ENCODE results near the gene ADCY1.

The ADCY1 gene

DNA sequence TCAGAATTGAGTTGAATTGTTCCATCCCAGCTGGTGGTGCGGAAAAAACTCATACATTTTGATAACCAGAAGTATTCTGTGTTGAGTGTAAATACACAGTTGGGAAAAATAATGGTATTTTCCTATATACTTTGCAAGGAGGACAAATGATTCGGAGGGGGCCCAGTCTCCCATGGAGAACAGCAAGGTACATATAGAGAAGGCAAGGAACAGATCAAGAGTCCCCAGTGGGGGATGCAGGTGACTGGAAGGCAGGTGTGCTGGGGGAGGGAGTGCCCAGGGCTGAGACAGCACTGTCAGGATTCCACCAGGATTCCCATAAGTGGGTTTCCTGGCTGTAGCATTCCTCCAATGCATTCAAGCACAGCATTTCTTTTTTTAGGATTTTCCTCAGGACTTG, 10.8 kb upstream of the ADCY1 start:
- Histone ChIP-seq H3K27me3 (ENCODE audit: insufficient read depth, low read depth, severe bottlenecking) (no peaks in the 10 kb centered on the region), H3K9me3 (ENCODE audit: severe bottlenecking) (peaks cover 6% of the 10 kb centered on the region), H3K36me3 (no peaks in the 10 kb centered on the region), H3K27ac (no peak overlapping the region), H3K4me3 (ENCODE audit: low read depth, low read length) (no peak overlapping the region)
- DNase-seq, result no peak
- TF ChIP-seq, protein P1, sequence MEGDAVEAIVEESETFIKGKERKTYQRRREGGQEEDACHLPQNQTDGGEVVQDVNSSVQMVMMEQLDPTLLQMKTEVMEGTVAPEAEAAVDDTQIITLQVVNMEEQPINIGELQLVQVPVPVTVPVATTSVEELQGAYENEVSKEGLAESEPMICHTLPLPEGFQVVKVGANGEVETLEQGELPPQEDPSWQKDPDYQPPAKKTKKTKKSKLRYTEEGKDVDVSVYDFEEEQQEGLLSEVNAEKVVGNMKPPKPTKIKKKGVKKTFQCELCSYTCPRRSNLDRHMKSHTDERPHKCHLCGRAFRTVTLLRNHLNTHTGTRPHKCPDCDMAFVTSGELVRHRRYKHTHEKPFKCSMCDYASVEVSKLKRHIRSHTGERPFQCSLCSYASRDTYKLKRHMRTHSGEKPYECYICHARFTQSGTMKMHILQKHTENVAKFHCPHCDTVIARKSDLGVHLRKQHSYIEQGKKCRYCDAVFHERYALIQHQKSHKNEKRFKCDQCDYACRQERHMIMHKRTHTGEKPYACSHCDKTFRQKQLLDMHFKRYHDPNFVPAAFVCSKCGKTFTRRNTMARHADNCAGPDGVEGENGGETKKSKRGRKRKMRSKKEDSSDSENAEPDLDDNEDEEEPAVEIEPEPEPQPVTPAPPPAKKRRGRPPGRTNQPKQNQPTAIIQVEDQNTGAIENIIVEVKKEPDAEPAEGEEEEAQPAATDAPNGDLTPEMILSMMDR (IDR thresholded peaks at IDR 0.05; ENCODE audit: low read depth, low read length), result no peak

DNA sequence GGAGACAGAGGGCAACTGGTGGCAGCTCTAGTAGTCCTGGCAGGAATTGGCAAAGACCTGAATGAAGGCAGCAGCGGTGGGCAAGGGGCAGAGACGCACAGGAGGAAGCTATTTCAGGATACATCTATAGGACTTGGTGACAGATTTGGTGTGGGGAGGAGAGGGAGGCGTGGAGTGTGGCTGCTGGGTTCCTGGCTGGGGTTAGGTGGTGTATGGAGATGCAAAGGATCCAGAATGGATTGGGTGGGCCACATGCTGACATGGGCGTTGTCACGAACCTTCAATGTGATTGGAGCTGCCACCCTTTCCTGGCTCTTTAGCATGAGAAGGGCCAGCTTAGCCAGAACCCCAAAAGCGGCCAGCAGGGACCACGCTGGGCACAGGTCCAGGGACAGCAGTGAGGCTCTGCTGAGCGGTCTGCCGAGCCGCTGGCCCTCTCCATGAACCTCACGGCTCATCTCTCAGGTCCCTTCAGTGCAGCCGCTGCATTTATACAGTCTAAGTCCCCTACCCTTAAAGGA, 10.2 kb upstream of the ADCY1 start:
- Histone ChIP-seq H3K27me3 (ENCODE audit: insufficient read depth, low read depth, severe bottlenecking) (no peaks in the 10 kb centered on the region), H3K27ac (peak overlapping the region; percentile 5), H3K9me3 (ENCODE audit: severe bottlenecking) (peaks cover 6% of the 10 kb centered on the region), H3K36me3 (no peaks in the 10 kb centered on the region), H3K4me3 (ENCODE audit: low read depth, low read length) (peak overlapping the region; percentile 41)
- DNase-seq, result peak; percentile 54
- TF ChIP-seq, protein P1 (IDR thresholded peaks at IDR 0.05; ENCODE audit: low read depth, low read length), result no peak

DNA sequence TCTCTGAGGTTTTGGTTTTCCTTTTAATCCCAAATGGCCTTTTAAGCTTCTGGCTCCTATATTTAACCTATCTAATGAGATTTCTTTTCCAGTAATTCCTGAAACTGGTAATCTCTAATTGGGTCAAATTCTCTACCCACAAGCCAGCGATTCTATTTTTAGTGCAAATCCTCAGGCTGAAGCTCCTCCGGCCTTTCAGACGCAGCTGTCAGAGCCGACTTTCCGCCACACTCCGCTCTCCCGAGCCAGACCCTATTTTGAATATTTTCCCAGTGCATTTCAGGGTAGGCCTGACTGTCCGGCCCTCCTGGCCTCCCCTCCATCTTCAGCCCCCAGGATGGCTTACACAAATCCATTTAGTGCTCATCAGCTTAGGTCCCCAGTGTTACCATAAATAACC, 9.7 kb upstream of the ADCY1 start:
- H3K4me3 ChIP-seq (ENCODE audit: low read depth, low read length), result peak overlapping the region; percentile 41
- no peaks in the 10 kb centered on the region for H3K27me3 ChIP-seq (ENCODE audit: insufficient read depth, low read depth, severe bottlenecking)
- DNase-seq, result peak; percentile 91
- H3K27ac ChIP-seq, result peak overlapping the region; percentile 16
- H3K36me3 ChIP-seq, result no peaks in the 10 kb centered on the region
- TF ChIP-seq, protein P1 (IDR thresholded peaks at IDR 0.05; ENCODE audit: low read depth, low read length), result no peak
- peaks cover 6% of the 10 kb centered on the region for H3K9me3 ChIP-seq (ENCODE audit: severe bottlenecking)

DNA sequence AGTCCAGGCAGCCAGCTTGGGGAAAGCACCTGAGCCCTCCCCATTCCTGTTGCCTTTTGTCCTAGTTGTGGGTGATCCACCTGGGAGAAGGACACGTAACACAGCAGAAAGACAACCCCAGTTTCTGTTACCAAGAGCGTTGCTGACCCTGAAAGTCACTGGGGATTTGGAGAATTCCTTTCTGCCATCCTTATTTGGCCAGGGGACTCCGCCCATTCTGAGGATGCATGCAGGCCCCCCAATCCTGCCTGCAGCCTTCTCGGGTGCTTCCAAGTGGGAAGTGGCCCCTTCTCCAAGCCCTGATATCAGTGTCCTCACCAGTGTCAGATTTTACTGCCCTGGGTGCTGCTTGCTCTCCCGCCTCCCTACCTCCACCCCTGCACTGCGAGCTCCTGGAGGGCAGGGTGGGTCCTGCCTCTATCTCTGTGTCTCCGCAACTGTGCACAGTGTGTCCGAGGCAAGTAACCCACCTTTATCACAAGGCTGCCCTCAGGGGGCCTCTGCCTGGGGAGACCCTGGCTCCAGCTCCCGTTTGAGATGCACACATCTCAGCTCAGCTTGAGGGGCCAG, 9.2 kb upstream of the ADCY1 start:
- Histone ChIP-seq H3K4me3 (ENCODE audit: low read depth, low read length) (peak overlapping the region; percentile 41), H3K27me3 (ENCODE audit: insufficient read depth, low read depth, severe bottlenecking) (no peaks in the 10 kb centered on the region), H3K27ac (peak overlapping the region; percentile 16), H3K9me3 (ENCODE audit: severe bottlenecking) (peaks cover 1% of the 10 kb centered on the region), H3K36me3 (no peaks in the 10 kb centered on the region)
- no peak for DNase-seq
- TF ChIP-seq, protein P1 (IDR thresholded peaks at IDR 0.05; ENCODE audit: low read depth, low read length), result no peak

DNA sequence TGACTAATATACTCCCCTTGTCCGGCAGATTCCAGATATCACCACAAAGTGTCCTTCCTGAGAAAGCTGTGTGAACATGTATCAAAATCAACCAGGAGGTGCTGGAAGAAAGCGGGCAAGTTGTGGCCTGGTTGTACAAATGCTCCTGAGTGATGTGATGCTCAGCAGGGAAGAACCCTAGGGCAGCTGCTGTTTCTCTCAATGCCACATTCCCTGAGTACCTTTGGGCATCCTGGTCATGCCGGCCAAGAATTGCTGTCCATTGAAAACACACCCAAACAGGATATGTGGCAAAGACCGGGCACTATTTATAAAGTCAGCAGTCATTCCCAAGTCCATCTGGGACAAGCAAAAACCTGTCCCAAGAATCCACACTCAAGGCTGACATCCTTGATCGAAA, 7.8 kb upstream of the ADCY1 start:
- no peak for DNase-seq
- Histone ChIP-seq H3K27ac (no peak overlapping the region), H3K4me3 (ENCODE audit: low read depth, low read length) (no peak overlapping the region), H3K27me3 (ENCODE audit: insufficient read depth, low read depth, severe bottlenecking) (no peaks in the 10 kb centered on the region), H3K9me3 (ENCODE audit: severe bottlenecking) (no peaks in the 10 kb centered on the region), H3K36me3 (no peaks in the 10 kb centered on the region)
- TF ChIP-seq, protein P1 (IDR thresholded peaks at IDR 0.05; ENCODE audit: low read depth, low read length), result no peak

DNA sequence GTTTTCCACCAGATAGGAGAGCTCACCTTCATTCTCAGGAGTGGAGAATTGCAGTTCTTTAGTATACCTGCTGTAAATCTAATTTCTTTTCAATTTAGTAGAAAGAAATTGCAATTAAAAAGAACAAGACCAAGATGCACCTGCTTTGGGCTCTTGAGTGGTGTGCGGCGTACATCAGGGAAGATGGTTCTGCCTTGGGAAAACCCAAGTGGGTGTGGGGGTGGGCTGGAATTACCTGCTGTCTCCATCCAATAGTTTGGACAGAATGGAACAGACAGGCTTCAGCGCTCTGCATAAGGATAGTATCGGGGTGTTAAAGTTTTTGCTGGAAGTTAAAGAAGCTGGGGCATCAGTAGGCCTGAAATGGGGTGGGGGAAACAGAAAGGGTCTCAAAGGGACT, 7.2 kb upstream of the ADCY1 start:
- TF ChIP-seq, protein P1 (IDR thresholded peaks at IDR 0.05; ENCODE audit: low read depth, low read length), result no peak
- H3K9me3 ChIP-seq (ENCODE audit: severe bottlenecking), result no peaks in the 10 kb centered on the region
- no peak overlapping the region for H3K4me3 ChIP-seq (ENCODE audit: low read depth, low read length)
- no peak overlapping the region for H3K27ac ChIP-seq
- H3K27me3 ChIP-seq (ENCODE audit: insufficient read depth, low read depth, severe bottlenecking), result no peaks in the 10 kb centered on the region
- no peaks in the 10 kb centered on the region for H3K36me3 ChIP-seq
- no peak for DNase-seq

All from WERI-Rb-1 (cell line).